Mononuclear cell (primary cell): ENCODE results near the gene VPS8. TPM values are rescaled to one million over a fixed set of nuclear protein-coding genes. Genes with fewer than 3 reads are reported as not detected.
A peak's percentile ranks its signal among the peaks of the same experiment; 100 is the strongest.

Experiments used
- H3K27me3 ChIP-seq: 2 replicates; pipeline ENCODE4 v1.6.0; 2011; ENCODE audit warnings: low read length, control low read depth; ENCODE audit not compliant: insufficient read depth
- H3K4me1 ChIP-seq: 2 replicates; pipeline ENCODE4 v1.5.1; 2011; ENCODE audit warnings: mild to moderate bottlenecking, low read length, control low read depth; ENCODE audit not compliant: insufficient read depth
- H3K4me3 ChIP-seq: 2 replicates; pipeline ENCODE4 v1.5.1; 2011; ENCODE audit warnings: mild to moderate bottlenecking, low read length, moderate library complexity
- H3K9me3 ChIP-seq: 2 replicates; pipeline ENCODE4 v1.5.1; 2011; ENCODE audit warnings: low read depth, mild to moderate bottlenecking, control low read depth, low read length
- total RNA-seq: library from RNA; depleted of rRNA; stranded (reverse); fragments of >200 nt; gene quantifications from one replicate; pipeline ENCODE4 v1.2.3, GENCODE V29; 2012

The VPS8 gene
- total RNA-seq, 1 donor = 93.7 TPM

GRCh38 chr3:184796954-184797353 is 15.0 kb upstream of the VPS8 start:
- Histone ChIP-seq H3K9me3 (no peaks in the 10 kb centered on the region), H3K4me3 (no peak overlapping the region)

DNA sequence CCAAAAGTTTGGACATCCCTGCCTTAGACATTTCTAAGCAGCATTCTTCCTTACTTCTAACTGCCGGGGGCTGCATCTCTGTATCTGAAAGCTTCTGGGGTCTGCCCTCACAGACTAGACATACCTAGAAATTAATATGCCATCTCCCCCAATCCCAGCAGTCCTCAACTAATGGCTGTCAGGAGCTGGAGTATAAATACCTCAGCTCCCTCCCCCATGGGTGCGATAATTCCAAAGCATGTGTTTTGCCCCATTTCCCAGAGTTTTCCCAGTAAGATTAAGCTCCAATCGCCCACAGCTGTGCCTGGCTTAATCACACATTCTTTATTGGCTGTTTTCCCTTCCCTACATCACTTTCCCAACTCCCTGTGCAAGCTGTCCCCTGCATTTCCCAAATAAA is 13.8 kb upstream of the VPS8 start:
- Histone ChIP-seq H3K4me1 (peaks cover 14% of the 10 kb centered on the region), H3K4me3 (no peak overlapping the region), H3K9me3 (no peaks in the 10 kb centered on the region), H3K27me3 (peaks cover 16% of the 10 kb centered on the region)

More at GRCh38 chr3:184796954-184797353, 15.0 kb upstream of the VPS8 start:
- Histone ChIP-seq H3K27me3 (peaks cover 16% of the 10 kb centered on the region), H3K4me1 (peaks cover 14% of the 10 kb centered on the region)

DNA sequence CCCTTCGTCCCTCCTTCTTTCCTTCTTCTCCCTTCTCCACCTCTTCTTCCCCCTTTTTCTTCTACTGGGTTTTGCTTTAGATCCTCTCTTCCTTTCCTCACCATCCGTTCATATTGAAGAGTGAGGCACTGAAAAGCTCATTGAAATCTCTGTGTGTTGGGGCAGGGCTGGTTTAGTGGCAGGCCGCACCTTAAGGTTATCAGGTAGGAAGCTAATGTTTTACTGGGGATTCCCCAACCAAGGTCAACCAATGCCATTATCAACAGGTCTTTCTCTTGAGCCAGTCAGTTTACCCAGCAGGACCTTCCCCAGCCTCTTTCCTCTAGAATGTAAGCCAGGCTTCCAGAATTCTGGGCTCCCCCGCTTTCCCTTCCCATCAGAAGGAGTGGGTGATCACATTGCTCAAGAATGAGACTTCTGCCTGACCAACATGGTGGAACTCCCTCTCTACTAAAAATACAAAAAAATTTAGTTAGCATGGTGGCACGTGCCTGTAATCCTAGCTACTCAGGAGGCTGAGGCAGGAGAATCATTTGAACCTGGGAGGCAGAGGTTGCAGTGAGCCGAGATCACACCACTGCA is 11.5 kb upstream of the VPS8 start:
- H3K4me3 ChIP-seq = no peak overlapping the region
- no peaks in the 10 kb centered on the region for H3K9me3 ChIP-seq
- H3K4me1 ChIP-seq = peaks cover 29% of the 10 kb centered on the region
- peaks cover 16% of the 10 kb centered on the region for H3K27me3 ChIP-seq

DNA sequence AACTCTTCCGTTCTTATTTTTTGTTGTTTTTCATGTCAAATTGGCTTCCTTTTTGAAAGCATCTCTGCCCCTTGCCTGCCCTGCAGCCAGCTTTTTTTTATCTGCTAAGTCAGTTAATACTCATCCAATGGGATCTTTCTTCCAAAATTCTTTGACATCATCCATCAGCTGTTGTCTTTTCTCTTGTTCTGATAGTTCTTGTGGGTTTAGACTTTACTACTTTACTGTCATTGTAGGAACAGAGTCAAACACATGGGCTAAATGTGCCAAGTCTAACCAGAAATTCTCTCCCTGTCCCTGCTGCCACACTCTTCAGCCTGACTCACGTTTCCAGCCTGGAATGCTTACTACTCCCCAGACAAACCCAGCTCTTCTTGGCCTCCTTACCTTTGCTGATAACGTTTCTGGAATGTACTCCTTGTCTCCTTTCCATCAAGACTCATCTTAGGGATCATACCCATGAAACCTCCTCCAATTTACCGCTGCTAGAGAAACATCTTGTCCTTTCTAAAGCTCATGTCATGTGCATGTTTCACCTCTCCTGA is 10.7 kb upstream of the VPS8 start:
- Histone ChIP-seq H3K27me3 (peaks cover 16% of the 10 kb centered on the region), H3K4me1 (peaks cover 29% of the 10 kb centered on the region), H3K4me3 (no peak overlapping the region), H3K9me3 (no peaks in the 10 kb centered on the region)

GRCh38 chr3:184802150-184802549 is 9.8 kb upstream of the VPS8 start:
- Histone ChIP-seq H3K4me3 (no peak overlapping the region), H3K27me3 (peaks cover 16% of the 10 kb centered on the region), H3K9me3 (no peaks in the 10 kb centered on the region), H3K4me1 (peaks cover 36% of the 10 kb centered on the region)

DNA sequence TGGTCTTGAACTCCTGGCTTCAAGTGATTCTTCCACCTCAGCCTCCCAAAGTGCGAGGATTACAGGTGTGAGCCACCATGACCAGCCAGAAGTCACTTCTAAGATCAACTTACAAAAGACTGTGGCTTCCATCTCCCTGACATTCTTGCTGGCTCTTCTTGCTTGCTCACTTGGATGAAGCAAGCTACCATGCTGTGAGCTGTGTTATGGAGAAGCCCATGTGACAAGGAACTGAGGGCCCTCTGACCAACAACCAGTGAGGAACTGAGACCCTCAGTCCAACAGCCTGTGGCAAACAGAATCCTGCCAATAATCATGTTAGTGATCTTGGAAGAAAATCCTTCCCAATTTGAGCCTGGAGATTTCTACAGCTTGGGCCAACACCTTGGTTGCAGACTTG is 7.2 kb upstream of the VPS8 start:
- peaks cover 39% of the 10 kb centered on the region for H3K4me1 ChIP-seq
- no peaks in the 10 kb centered on the region for H3K9me3 ChIP-seq
- H3K4me3 ChIP-seq = no peak overlapping the region
- peaks cover 7% of the 10 kb centered on the region for H3K27me3 ChIP-seq

- peaks cover under 1% of the 10 kb centered on the region for H3K27me3 ChIP-seq
- H3K4me3 ChIP-seq = no peak overlapping the region
- peaks cover 39% of the 10 kb centered on the region for H3K4me1 ChIP-seq
- no peaks in the 10 kb centered on the region for H3K9me3 ChIP-seq
Measured at GRCh38 chr3:184805351-184806038, 6.5 kb upstream of the VPS8 start.

GRCh38 chr3:184806567-184807271 is 5.2 kb upstream of the VPS8 start:
- Histone ChIP-seq H3K9me3 (no peaks in the 10 kb centered on the region), H3K4me1 (peaks cover 45% of the 10 kb centered on the region), H3K27me3 (no peaks in the 10 kb centered on the region), H3K4me3 (no peak overlapping the region)

GRCh38 chr3:184807549-184807948 is 4.4 kb upstream of the VPS8 start:
- Histone ChIP-seq H3K4me3 (no peak overlapping the region), H3K27me3 (no peaks in the 10 kb centered on the region), H3K4me1 (peaks cover 48% of the 10 kb centered on the region), H3K9me3 (no peaks in the 10 kb centered on the region)

DNA sequence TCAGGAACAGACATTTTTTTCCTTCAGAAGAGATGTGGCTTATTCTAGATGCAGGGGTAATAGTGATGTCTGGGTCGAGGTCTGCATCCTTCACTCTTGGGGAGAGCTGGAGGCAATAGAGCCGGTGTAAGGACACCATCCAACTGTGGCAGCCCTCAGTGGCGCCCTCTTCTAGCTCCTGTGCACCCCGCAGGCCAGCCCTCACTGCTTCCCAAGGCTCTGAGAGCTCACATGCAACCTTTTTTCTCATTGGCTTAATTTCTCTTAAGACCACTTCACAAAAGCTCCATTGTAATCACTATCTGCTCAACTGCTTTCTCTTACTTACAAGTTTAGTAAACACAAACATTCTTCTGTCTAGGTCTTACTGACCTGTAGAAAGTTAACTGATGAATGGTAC is 3.9 kb upstream of the VPS8 start:
- Histone ChIP-seq H3K4me1 (peaks cover 53% of the 10 kb centered on the region), H3K9me3 (no peaks in the 10 kb centered on the region), H3K4me3 (no peak overlapping the region), H3K27me3 (no peaks in the 10 kb centered on the region)

DNA sequence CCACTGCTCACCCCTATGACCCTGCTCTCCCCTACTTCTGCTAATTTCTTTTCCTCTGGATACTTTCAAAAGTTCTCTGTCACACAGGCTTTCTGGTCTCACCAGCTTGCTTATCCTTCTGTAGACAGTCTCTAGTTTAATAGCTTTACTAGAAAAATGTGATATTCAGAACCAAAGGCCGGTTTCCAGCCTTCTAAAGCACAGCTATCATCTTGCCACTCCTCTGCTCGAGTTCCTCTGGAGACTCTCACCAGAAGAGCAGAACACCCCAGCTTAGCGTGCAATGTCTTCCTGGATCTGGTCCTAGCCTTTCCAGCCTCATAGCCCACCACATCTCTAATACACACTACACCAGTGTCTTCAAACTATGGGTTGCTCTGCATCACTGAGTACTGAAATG is 1.8 kb upstream of the VPS8 start:
- Histone ChIP-seq H3K4me3 (no peak overlapping the region), H3K4me1 (peaks cover 49% of the 10 kb centered on the region), H3K9me3 (no peaks in the 10 kb centered on the region), H3K27me3 (no peaks in the 10 kb centered on the region)

DNA sequence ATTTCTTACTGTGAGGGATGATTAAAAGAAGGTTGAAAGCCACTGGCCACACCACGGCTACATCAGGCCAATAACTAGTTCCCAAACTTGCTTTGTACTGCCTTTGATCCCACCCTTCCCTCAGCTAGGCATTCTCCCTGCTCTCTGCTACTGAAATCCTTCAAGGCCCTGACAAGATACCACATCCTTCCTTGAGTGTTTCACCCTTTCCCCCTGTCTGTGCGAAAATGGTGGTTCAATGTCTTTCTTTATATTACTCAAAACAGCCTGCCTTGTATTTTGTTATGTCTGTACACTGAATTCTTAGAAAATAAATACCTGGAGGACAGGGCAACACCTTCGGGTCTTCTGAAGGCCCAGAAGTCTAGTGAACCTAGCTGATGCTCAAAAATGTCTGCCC is 932 bp upstream of the VPS8 start:
- H3K9me3 ChIP-seq = no peaks in the 10 kb centered on the region
- no peaks in the 10 kb centered on the region for H3K27me3 ChIP-seq
- H3K4me3 ChIP-seq = no peak overlapping the region
- H3K4me1 ChIP-seq = peaks cover 47% of the 10 kb centered on the region

GRCh38 chr3:184811663-184811998 is 335 bp upstream of the VPS8 start:
- Histone ChIP-seq H3K9me3 (no peaks in the 10 kb centered on the region), H3K4me3 (peak overlapping the region; percentile 87), H3K27me3 (no peaks in the 10 kb centered on the region), H3K4me1 (peaks cover 41% of the 10 kb centered on the region)

DNA sequence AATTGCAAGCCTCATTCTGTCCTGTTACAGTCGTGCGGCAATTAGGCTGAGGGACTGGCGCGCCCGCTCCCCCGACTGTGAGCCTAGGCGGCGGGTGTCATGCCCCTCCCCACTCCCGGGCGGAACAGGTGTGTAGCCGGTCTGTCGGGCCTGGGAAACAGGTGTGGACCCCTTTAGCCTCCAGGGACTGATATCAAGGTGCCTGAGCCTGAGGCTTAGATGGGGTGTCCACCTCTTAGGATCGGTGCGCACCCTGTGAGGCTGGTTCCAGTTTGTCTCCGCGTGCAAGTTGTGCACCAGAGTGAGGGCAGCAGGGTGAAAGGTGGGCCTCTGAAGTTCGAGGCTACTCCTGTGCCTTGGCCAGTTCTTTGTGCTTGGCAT is 686 bp downstream of the VPS8 start:
- Histone ChIP-seq H3K4me3 (peak overlapping the region; percentile 87), H3K9me3 (no peaks in the 10 kb centered on the region), H3K27me3 (no peaks in the 10 kb centered on the region), H3K4me1 (peaks cover 33% of the 10 kb centered on the region)

- Histone ChIP-seq H3K27me3 (no peaks in the 10 kb centered on the region), H3K9me3 (no peaks in the 10 kb centered on the region), H3K4me3 (no peak overlapping the region), H3K4me1 (peaks cover 33% of the 10 kb centered on the region)
Measured at GRCh38 chr3:184813357-184813756, 1.4 kb downstream of the VPS8 start.
